Measurements from ENCODE around the gene FADS3.
A peak's percentile ranks its signal among the peaks of the same experiment; 100 is the strongest.

Gene FADS3

DNA sequence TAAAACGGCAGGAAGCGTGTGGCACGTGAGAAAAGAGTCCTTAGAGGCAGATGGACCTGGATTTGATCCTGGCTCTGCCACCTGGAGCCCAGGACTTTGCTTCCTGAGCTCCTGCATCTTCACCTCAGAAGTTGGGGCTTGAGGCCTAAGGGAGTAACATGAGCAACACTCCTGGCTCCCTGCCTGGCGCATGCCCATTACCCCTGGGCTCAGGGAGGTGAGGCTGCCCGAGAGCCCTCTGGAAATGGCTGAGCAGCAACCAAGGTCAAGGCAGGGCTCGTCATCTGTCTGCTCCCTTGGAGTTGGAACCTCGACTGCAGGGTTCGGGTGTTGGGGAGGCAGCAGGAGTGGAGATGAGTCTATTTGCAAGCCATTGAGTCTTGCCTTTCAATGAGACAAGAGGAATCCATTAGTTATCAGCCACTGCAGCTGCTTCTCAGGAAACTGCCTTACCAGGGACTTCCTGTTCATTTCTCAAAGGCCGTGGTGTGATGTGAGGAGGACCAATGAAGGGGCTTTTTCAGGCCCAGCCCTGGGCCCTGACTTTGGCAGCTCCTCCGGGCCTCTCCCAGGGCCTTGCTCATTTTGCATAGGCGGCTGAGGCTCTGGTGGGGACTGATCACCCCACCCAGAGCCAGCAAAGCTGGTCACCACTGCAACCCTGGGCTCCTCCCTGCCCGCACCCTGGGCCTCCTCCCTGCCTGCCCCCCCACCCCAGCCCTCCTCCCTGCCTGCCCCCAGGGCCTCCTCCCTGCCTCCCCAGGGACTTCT, 56.9 kb downstream of the FADS3 start:
- DNase-seq (ENCODE audit: low spot score) = peak; percentile 27

DNA sequence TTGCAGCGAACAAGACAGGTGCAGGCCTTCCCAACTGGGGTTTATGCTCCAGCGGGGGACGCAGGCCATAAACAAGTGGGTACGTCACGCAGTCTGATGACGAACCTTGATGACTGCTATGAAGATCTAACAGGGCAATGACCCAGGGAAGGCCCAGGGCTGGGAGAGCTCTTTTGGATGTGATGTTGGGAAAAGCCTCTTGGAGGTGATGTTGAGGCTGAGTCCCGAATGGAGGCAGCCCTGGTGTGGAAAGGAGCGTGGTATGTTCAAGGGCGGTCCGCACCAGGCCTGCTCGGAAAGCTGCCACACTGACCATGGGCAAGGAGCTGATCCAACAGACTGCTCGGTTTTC, 57.4 kb downstream of the FADS3 start:
- no peak for DNase-seq (ENCODE audit: low spot score)

DNA sequence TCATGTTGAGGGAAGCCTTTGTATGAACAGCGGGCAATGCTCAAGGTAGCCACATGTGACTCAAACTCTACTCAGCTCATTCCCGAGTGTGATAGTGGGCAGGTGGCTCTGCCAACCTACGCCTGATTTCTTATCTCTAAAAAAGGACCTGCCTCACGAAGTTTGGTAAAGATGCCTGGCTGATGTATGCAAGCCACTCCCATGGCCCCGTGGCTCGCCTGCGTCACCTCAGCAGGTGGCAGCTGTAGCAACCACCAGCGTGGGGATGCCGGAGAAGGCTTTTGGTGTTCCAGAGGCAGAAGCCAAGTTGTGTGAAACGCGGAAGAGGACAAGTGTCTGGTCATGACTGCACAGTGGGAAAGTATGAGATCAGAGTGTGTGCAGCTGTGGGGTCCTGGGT, 57.9 kb downstream of the FADS3 start:
- DNase-seq (ENCODE audit: low spot score) = no peak

DNA sequence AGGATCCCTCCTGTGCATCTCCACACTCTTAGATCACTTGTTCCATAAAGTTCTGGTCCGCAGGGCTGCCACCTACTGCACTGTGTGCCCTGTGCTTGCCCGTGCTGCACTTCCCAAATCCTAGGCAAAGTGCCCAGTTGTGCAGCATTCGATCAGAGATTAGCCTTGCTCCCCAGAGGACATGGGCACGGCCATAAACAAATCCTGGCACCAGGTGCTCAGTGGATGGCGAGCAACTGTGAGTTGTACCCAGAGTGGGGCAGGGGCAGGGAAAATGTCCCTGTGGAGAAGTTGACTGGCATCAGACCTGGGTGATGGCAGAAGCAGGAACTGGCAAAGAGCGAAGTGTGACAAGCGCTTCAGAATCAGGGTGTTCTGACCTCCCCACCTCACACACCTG, 58.6 kb downstream of the FADS3 start:
- no peak for DNase-seq (ENCODE audit: low spot score)

DNA sequence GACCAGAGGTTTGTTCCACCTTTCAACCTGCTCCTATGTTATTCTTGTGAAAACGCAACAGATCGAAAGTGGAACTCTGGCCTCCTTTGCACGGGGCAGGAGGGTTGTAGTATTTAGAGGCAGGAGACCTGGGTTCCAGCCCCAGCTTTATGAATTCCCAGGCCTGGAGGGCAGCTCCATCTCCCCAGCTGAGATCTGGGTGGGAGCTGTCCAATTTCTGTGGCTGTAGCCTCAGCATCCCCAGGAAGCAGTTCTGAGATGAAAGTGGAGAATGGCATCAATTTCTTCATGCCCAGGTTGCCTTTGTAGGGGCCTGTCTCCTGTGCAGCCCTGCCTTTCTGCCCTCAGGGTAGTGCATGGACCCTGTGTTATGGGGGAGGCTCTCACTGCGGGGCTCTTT, 59.1 kb downstream of the FADS3 start:
- no peak for DNase-seq (ENCODE audit: low spot score)

DNA sequence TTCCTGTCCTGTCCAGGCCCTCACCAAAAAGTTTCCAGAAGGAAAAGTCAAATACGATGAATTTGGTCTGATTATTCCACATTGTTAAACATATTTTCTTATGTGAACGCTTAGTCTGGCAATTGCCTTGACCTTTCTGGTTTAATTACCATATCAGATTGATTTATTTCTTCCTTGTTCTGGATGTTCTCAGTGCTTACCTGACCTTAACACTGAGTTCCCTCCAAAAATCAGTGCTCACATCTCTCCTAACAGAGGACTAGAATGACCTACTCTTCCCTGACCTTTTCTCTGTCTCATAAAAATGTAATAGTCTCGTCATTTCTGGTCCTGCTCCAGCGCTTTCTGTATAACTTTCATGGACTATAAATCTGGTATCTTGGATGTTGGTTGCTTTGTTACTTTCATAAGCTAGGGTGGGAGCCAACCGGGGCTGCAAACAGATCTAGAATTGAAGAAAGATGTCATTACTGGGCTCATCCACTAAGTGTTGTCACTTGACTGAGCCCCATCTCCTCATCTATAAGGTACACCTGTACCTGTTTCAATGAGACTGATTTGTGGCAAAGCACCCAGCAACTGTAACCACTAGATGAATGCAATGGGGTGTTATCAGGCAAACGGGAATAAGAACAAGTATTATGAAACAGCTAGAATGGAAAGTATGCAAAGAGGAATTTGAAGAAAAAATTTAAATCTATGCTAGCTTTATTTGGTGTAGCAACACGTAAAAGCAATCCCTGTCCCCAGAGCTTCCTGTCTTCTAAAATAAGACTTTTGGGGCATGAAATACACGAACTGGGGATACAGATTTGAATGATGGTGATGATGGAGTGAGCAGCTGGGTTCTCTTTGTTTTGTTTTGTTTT, 60.9 kb downstream of the FADS3 start:
- DNase-seq (ENCODE audit: low spot score) = no peak

DNA sequence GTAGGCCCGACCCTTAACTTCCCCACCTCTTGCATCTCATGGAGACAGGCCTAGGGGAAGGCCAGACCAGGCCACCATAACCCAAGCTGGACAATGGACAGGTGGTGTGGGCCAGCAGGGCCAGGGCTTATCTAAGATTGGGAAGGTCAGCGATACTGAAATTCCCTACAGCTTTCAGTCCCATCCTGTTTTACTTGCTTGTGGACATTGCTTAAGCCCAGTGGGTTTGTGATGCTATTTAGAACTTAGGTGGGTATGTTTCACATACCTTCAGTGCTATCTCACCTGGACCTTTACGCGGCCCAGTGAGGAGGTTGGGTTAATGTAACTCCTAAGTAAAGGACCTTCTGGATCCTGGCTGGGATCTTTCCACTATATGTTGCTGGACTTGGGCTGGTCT, 61.5 kb downstream of the FADS3 start:
- no peak for DNase-seq (ENCODE audit: low spot score)

DNA sequence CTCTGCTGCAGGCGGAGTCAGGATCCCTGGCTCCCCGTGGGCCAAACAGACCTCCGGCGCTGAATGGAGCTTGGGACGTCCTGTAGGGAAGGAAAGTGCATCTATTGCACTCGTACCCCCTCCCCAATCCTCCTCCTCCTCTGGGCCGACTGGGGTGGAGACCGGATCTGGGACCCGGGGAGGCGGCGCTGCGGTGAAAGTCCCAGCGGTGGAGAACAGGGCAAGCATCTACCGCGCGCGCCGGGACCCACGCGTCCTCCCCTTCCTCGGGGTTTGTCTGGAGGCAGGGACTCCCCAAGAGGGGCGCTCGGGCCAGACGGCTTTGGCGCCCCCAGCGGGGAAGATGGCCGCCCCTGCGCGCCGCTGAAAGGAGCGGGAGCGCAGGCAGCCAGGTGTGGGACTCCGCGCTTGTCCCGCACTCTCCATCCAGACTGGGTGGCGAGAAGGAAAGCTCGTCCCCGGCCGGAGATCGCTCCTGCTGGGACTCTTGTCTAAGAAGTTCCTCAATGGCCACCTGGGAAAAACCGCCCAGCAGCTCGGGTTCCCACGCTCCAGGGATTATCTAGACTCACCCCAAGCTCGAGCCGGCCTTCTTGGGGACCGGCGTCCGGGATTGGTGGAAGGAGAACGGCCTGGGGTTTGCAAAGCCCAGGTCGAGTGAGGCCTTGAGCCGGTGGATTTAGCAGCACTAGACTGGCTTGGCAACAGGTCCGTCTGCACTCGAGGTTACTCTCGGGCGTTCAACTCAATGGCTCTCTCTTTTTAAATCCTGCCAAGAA, 62.5 kb downstream of the FADS3 start:
- DNase-seq (ENCODE audit: low spot score) = peak; percentile 41

DNA sequence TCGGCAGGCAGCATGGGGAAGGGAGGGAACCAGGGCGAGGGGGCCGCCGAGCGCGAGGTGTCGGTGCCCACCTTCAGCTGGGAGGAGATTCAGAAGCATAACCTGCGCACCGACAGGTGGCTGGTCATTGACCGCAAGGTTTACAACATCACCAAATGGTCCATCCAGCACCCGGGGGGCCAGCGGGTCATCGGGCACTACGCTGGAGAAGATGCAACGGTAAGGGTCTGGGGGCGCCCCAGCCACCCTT, 63.0 kb downstream of the FADS3 start:
- no peak for DNase-seq (ENCODE audit: low spot score)

DNA sequence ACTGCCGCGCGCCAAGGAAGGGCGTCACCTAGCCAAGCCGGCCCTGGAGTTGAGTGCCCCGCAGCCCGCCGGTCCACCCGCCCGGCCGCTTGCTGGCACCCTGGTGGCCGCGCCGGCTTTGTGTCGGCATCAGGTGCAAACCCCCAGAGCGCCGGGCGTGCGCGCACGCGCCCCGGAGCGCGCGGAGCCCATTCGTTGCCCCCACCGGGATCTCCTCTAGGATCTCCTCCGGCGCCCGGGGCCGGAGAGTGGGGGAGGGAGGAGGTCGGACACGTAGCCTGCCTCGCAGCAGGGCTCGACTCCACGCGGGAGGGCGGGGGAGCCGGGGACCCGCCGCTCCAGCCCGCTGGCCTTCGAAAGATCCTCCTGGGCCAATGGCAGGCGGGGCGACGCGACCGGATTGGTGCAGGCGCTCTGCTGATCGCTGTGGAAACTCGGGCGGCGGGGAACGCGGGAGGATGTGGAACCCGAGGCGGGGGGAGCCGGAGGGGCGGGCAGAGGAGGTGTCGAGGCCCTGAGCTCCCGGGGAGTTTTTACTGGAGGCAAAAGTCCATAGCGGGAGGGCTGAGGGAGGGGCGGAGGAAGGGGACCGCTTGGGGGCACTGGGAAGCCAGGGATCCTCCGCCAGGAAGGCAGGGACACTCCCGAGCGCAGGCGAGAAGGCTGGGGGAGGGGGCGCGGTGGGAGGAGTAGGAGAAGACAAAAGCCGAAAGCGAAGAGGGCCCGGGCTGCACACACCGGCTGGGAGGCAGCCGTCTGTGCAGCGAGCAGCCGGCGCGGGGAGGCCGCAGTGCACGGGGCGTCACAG, 63.6 kb downstream of the FADS3 start, which contains the start of gene FADS2:
TSS of gene FADS2 (plus strand) at position 730 of the 808 bp plus-strand sequence. CDS start 91 bp downstream, outside the sequence.
- DNase-seq (ENCODE audit: low spot score) = peak; percentile 96

DNA sequence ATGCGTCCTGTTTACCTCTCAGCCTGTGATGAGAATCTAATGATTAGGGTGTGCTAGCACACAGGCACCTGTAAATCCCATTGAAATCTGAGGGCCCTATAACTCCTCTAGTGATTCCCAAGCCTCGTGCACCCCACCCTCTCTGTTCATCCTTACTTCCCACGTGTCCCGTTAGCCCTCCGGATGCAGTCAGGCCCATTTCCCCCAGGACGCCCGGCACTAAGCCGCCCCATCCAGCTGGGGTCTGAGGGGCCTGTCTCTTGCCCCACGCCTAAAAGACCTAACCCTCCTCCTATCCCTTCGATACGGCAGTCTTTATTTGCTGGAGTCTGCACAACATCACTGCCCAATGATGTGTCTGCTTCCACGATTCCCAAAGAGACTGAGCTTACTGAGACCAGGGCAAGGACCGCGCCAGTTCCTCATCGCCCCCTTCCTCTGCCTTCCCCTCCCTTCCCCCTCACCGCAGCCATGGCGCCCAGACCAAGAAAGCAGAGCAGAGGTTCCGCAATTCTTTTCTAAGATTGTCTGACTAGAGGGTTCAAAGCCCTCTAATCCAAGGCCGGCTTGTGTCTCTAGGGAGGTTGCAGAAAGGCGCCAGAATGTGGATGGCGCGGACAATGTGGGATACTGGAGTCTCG, 64.3 kb downstream of the FADS3 start:
- no peak for DNase-seq (ENCODE audit: low spot score)

Measured in kidney tubule cell (primary cell).